H1 (cell line): ENCODE data around the gene IPO9.

Experiments
- CHD2 ChIP-seq: IDR thresholded peaks from 2 replicates; pipeline ENCODE4 v1.6.1; 2012; ENCODE audit warnings: low read length, improper control_type of control experiment
- CREB1 ChIP-seq: IDR thresholded peaks from 2 replicates; pipeline ENCODE4 v1.6.1; 2012; ENCODE audit warnings: inconsistent platforms
- CTCF ChIP-seq, 3 experiments: IDR thresholded peaks; 1 replicate in 2 of 3; 2 replicates in 1 of 3; pipeline versions ENCODE4 v1.5.1 to v1.6.1; 2011; ENCODE audit warnings: low read length in 3 of 3, mild to moderate bottlenecking in 3 of 3, inconsistent platforms in 2 of 3, low read depth in 1 of 3, moderate library complexity in 1 of 3; ENCODE audit not compliant: insufficient read depth in 1 of 3; ENCODE audit errors: control extremely low read depth in 1 of 3
- EGR1 ChIP-seq: IDR thresholded peaks from 2 replicates; pipeline ENCODE4 v1.6.1; 2011; ENCODE audit warnings: low read depth, low read length, borderline replicate concordance
- EP300 ChIP-seq, 2 experiments: IDR thresholded peaks; 1 replicate in 1 of 2; 2 replicates in 1 of 2; pipeline ENCODE4 v1.6.1; 2011 to 2012; ENCODE audit warnings: low read depth in 2 of 2, low read length in 2 of 2, mild to moderate bottlenecking in 2 of 2, borderline replicate concordance in 1 of 2, inconsistent platforms in 1 of 2, moderate library complexity in 1 of 2
- JUN ChIP-seq: IDR thresholded peaks from 2 replicates; pipeline ENCODE4 v1.6.1; 2011; ENCODE audit warnings: low read depth, mild to moderate bottlenecking, improper control_type of control experiment, low read length
- JUND ChIP-seq: IDR thresholded peaks from 2 replicates; pipeline ENCODE4 v1.6.1; 2011; ENCODE audit warnings: mild to moderate bottlenecking, improper control_type of control experiment, low read length
- PHF8 ChIP-seq: fragments of 200-600 bp; sonication (generic); conservative IDR thresholded peaks from 2 replicates; pipeline ENCODE4 v1.7.1; 2012; ENCODE audit warnings: low read depth, mild to moderate bottlenecking, inconsistent platforms, low read length, moderate library complexity
- POLR2A ChIP-seq, 2 experiments: IDR thresholded peaks; 1 replicate in 1 of 2; 2 replicates in 1 of 2; pipeline ENCODE4 v1.6.1; 2011; ENCODE audit warnings: low read depth in 2 of 2, low read length in 2 of 2, mild to moderate bottlenecking in 2 of 2; ENCODE audit errors: control extremely low read depth in 1 of 2
- RAD21 ChIP-seq, 2 experiments: IDR thresholded peaks in 1 of 2; conservative IDR thresholded peaks in 1 of 2; 2 replicates each; pipeline ENCODE4 v1.6.1; 2011; ENCODE audit warnings: low read depth in 2 of 2, low read length in 2 of 2, improper control_type of control experiment in 1 of 2, inconsistent platforms in 1 of 2, mild to moderate bottlenecking in 1 of 2, moderate library complexity in 1 of 2
- TAF1 ChIP-seq: IDR thresholded peaks from 2 replicates; pipeline ENCODE4 v1.6.1; 2011; ENCODE audit warnings: mild to moderate bottlenecking, low read depth, low read length
- TAF7 ChIP-seq: optimal IDR thresholded peaks from 2 replicates; pipeline ENCODE3; 2011; ENCODE audit warnings: low read depth, mild to moderate bottlenecking, inconsistent platforms, low read length, moderate library complexity, borderline replicate concordance
- TEAD4 ChIP-seq: IDR thresholded peaks from 2 replicates; pipeline ENCODE4 v1.6.1; 2012; ENCODE audit warnings: low read depth, low read length, inconsistent platforms, mixed read lengths
- TF ChIP-seq, protein P1 (sequence below): IDR thresholded peaks from 2 replicates; pipeline ENCODE4 v1.6.1; 2012; ENCODE audit warnings: inconsistent platforms

DNA sequence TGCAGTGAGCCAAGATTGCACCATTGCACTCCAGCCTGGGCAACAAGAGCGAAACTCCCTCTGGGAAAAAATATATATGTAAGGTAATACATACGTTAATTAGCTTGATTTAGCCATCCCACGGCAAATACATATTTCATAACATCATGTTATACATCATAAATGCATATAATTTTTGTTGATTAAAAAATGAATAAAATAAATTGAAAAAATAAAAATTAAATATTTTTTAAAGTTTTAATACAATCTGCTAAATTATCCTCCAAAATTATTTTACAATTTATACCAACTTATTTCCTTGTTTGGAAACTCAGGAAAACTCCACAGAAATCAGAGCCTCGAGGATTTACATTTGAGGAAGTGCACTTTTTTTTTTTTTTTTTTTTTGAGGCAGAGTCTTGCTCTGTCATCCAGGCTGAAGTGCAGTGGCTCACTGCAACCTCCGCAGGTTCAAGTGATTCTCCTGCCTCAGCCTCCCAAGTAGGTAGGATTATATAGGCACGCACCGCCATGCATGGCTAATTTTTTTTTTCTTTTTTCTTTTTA, 12.6 kb upstream of the IPO9 start:
- TF ChIP-seq CTCF (IDR thresholded peaks at IDR 0.05; ENCODE audit: control extremely low read depth in 1 of 3, insufficient read depth in 1 of 3, low read depth in 1 of 3, low read length in 3 of 3) (no peak), TAF7 (no peak), CHD2 (no peak), JUN (no peak), PHF8 (no peak), CREB1 (no peak), JUND (no peak), EP300 (IDR thresholded peaks at IDR 0.05; ENCODE audit: borderline replicate concordance in 1 of 2, low read depth in 2 of 2, low read length in 2 of 2) (no peak), TEAD4 (no peak), TAF1 (no peak), EGR1 (no peak), POLR2A (IDR thresholded peaks at IDR 0.05; ENCODE audit: control extremely low read depth in 1 of 2, low read depth in 2 of 2, low read length in 2 of 2) (no peak), RAD21 (IDR thresholded peaks at IDR 0.05 in 1 of 2, conservative IDR thresholded peaks at IDR 0.05 in 1 of 2; ENCODE audit: low read depth in 2 of 2, low read length in 2 of 2) (no peak)
- TF ChIP-seq, protein P1, sequence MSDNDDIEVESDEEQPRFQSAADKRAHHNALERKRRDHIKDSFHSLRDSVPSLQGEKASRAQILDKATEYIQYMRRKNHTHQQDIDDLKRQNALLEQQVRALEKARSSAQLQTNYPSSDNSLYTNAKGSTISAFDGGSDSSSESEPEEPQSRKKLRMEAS: no peak
